Stimulated activated CD4-positive, alpha-beta T cell treated with anti-CD3 and anti-CD28 coated beads, Interleukin-12 subunit alpha, Interleukin-12 subunit beta, amount 100 ng/mL, for 4 hours (primary cell): Measurements from ENCODE around the gene TEAD3.

Experiments used
- DNase-seq: peaks from one replicate; pipeline ENCODE4 v3.0.0-alpha.2; 2020

TEAD3 gene

DNA sequence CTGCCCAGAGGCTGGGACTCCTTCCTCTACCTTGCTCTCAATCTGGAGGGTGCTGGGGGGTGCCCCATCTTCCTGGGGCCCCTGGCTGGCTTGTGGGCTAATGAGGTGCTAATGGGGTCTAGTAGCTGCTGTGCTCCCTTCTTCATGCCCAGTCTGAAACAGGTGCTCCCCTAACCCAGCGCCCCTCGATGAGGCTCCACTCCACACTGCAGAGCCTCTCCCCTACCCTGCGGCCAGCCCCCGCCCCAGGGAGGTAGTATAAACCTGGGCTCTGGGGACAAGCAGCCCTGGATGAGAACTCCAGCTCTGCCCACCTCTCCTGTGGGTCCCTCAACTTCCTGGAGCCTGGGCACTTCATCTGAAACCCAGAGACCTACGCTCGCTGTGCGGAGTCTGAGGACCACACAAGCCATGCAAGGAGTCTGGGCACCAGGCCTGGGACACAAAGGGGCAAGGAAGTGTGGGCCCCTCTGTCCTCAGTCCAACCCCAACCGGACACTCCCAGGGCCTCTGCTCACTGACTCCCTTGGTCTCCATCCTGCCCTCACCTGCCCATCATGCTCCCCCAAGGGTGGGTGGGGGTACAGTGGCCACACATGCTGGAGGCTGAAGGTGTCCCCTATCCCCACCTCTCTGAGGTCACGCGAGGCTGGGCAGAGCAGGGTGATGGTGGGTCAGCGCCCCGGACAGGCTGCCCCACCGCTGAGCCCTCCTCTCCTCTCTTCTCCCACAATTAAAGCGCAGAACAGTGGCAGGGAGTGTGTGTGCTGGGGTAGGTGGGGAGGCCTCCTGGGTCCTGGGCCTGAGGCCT is 22.5 kb downstream of the TEAD3 start:
- DNase-seq: peak; percentile 26

DNA sequence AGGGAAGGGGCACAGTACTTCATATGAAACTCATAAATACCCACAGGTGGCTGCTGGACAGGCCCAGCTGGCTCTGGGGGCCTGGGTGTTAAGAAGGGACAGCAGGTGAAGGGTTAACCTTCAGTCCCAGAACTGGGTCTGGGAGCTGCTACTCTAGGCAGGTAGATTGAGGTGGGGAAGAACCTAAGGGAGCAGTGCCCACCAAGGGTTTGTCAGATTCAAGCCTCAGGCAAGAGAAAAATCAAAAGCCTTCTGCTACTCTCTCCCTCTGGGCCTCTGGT is 23.1 kb downstream of the TEAD3 start:
- DNase-seq: peak; percentile 17

DNA sequence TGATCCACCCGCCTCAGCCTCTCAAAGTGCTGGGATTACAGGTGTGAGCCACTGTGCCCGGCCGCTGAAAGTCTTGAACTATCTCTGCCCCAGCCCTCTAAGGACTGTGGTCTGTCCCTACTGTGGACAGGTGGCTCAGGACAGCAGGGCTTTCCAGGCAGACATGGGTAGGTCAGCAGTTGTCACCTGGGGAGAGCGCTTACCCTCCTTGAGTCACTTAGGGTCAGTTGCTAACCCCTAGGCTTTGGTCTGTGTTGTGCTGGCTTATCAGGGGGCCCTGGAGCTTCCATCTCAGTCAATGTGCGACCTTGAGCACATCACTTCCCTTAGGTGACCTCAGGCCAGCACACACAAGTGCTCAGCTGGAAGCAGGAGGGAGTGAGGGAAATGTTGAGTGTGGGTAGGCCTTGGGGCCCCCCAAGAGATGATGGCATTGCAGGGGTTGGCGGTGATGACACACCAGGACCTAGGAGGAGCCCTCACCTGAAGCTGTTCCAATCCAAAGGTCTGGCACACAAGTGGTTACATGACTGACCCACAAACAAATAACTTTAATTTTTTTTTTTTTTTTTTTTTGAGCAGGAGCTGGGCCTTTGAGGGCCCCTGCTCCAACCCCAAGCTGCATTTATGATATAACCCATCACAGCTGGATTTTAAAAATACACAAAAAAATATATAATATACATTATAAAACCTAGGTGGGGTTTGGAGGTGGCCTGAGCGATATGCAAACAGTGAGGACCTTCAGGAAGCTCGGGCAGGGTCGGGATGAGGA is 23.6 kb downstream of the TEAD3 start:
- DNase-seq: peak; percentile 33

DNA sequence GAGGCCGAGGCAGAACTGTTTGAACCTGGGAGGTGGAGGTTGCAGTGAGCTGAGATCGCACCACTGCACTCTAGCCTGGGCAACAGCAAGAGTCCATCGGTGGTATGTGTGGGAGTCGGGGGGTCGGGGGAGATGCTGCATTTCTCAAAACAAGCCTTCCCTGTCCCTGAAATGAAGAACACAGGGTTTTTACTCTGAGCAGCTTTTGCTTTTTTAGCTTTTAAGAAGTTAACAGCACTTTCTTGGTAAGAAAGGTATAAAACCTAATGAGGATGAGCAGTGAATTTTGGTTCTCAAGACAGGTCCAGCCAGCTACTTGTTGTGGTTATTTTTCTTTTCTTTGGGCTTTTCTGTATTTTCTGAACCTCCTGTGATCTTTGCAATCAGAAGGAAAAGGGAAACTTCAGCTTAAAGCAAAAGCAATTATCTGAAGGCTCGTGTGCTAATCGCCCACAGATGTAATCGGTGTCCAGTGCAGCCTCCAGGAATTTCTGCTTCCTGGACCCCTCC is 25.0 kb downstream of the TEAD3 start:
- no peak for DNase-seq

DNA sequence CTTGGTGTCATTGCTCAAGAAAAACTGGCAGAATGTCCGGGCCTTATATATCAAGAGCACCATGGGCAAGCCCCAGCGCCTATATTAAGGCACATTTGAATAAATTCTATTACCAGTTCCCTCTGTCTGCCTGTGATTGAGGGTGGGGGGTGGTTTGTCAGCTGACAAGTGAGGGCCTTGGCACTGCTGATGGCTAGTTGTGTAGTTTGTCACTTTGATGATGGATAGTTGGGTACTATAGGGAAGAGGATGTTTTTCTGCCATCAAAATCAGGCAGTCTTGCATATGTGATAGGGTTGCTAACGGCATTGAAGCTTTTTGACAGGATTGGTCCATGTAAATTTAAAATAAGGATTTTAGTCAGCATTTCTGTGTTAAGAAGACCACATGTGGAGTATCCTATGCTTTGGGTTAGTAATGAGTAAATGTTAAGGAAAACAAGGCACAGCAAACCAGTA is 26.2 kb downstream of the TEAD3 start:
- no peak for DNase-seq

DNA sequence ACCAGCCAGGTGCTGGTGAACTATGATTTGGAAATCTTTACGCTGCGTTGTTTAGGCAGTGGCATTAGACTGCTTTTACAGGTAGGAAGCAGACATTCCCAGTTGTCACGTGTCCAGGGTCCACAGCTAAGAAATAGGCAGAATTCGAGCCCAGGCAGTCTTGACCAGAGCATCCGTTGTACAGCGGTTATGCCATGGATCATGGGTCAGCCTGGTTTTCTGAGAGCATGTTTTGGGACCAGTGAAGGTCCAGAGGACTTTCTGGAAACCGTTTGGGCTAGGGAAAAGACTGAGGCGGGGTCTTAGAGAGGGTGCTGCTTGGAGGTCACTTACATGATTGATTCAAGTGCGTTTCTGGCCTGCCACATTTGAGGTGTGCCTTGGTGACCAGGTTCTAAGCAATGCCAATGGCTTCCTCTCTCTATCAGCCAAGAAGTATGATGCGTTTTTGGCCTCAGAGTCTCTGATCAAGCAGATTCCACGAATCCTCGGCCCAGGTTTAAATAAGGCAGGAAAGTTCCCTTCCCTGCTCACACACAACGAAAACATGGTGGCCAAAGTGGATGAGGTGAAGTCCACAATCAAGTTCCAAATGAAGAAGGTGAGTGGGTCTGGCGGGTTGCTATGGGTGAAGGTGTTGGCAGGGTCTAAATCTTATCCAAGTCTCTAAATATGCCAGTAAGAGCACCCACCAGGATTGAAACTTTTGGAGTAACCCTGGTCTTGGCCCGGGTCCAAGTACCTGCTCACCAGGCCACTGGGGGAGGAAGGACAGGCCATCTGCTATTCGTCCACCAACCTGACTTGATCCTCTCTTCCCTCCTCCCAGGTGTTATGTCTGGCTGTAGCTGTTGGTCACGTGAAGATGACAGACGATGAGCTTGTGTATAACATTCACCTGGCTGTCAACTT is 26.9 kb downstream of the TEAD3 start:
- peak; percentile 22 for DNase-seq

DNA sequence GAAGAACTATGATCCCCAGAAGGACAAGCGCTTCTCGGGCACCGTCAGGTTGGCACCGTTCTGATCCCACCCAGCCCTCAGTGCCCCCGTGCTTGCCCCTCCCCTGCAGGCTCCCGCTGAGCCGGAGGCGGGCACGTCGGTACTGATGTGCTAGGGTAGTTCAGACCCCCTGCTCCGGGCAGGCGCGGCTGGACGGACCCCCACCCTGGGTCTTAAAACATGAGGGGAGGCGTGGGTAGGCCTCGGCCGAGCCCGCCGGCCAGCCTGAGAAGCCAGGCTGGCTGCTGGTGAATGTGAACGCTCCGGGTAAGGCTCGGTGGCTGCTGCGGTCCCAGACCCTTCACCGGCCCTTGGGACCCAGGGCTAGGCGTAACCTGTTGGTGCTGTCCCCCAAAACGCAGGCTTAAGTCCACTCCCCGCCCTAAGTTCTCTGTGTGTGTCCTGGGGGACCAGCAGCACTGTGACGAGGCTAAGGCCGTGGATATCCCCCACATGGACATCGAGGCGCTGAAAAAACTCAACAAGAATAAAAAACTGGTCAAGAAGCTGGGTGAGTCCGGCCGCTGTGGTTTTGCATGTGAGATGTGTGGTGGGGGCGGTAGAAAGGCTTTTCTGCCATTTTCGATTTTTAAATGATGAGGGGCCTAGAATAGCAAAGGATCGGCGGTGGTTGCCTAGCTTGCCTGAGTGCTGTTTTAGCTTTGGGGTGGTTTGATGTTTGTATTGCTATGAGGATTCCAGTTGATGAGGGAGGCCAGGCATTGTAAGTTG is 27.7 kb downstream of the TEAD3 start:
- DNase-seq: peak; percentile 48

DNA sequence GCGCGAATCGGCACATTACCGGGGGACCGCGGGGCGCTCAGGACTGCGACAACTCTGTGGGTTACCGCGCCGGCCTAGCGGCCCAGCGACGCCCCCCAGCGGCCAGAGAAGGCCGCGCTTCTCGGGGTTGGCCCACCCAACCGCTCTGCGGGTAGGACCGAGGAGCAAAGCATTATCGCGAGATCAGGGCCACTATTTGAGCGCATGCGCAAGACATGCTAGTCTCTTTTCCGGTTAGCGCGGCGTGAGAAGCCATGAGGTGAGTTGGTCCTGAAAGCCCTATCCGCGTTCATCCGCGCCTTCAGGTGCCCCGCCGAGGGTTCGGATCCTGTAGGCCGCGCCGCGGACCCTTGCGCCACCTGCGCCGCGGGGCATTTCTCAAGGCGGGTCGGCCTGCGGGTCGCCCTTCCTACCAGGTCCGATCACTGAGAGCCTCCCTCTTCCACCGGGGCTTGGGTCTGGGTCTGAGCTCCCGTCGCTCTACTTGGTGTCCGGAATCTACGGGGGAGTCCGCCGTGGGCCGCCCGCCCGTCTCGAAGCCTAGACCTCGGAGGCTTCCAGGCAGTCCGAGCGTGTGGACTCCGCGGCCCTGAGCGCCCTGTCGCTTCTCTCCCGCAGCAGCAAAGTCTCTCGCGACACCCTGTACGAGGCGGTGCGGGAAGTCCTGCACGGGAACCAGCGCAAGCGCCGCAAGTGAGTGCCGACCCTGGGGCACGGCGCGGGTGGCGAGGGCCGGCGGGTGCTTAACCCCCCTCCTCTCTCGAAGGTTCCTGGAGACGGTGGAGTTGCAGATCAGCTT is 28.5 kb downstream of the TEAD3 start, which contains the start of gene RPL10A:
TSS of gene RPL10A (plus strand) at position 221 of the 799 bp plus-strand sequence. CDS start at position 255, 34 bp downstream.
- peak; percentile 93 for DNase-seq

DNA sequence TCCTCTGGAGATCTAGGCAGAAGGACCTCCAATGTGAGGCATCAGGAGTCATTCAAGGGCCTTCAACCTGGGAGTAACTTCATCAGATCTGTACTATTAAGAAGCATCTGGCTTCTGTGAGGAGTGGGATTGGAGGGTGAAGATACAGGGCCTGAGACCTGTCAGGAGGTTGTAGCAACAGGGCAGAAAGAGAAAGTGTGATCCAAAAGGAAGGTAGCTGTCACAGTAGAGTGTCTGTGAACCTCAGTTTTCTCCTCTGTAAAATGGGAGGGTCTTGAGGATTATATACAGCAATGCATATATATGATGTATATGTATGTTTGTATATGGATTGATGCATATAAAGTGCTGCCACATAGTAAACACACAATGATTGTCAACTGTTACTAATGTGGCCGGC is 31.2 kb downstream of the TEAD3 start:
- DNase-seq: no peak

DNA sequence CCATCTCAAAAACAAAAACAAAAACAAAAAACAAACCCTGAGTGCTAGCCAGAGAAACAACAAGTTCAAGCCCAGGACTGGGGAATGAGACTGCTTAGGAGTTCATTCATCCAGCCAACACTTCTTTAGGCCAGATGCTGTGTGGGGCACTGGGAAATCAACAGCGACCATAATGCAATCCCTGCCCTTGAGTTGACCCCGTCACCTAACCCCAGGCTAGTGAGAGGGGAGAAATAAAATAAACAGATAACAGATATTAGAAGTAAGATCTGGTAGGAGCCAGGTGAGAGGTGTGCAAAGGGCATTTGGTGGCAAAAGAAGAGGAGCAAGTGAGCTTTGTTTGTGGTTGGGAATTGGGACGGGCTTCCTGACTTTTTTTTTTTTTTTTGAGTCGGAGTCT is 33.6 kb downstream of the TEAD3 start:
- DNase-seq: no peak

DNA sequence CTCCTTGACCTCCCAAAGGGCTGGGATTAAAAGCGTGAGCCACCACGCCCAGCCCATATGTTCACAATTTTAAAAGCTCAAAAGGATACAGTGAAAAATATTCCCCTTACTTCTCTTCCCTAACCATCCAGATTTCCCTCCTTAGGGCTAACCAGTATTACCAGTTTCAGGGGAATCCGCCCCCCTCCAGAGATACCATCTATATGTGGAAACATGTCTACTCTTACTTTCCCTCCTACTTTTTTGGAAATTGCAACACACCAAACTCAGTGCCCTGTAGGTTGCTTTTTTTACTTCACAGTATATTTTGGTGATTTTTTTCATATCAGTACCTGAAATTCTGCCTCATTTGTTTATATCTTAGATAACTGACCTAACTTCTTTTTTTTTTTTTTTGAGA is 35.6 kb downstream of the TEAD3 start:
- DNase-seq: no peak

DNA sequence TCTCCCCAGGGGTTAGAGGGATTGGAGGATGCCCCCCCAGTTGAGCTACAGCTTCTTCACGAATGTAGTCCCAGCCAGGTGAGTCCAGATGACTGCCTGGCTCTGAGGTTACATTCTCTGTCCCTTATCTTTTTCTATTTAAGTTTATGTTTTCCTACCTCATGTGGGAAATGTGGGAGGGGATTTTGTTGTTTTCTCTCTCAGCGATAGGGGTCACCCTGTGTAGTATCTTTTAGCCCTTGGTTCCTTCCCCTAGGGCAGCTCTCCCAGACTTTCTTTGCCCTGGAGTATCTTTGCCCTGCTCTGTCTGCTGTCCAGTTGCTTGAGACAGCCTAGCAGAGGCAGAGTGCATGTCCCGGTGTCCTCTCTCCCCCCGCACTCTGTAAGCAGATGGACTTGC is 39.0 kb downstream of the TEAD3 start:
- no peak for DNase-seq

DNA sequence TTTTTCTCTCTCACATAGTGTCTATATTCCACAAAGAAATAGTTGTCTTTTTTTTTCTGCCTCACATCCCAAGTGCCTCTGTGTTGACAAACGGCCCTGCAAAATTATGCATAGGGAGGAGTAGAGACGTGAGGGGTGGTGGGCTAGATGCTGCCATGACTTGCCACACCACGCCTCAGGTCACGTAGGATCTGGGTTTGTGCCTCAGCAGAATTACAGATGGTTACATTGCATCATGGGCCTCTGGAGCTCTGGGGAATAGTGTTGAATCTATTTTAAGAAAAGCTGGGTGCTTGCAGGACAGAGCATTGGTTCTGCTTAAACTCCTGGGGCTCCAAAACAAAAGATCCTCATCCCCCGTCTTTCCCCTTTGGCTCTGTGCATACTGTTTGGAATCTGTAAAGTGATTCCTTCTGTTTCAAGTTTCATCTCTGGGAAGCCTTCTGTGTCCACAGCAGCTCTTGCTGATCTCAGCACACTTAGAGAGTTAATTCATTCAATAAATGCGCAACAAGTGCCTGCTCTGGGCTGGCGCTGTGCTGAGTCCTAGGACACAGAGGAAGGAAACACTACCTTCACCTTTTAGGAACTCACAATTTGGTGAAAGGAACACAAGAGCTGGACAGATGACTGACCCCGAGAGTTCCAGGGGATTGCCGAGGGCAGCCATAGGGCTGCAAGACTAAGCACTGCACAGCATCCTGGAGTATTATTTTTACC is 42.3 kb downstream of the TEAD3 start:
- no peak for DNase-seq

DNA sequence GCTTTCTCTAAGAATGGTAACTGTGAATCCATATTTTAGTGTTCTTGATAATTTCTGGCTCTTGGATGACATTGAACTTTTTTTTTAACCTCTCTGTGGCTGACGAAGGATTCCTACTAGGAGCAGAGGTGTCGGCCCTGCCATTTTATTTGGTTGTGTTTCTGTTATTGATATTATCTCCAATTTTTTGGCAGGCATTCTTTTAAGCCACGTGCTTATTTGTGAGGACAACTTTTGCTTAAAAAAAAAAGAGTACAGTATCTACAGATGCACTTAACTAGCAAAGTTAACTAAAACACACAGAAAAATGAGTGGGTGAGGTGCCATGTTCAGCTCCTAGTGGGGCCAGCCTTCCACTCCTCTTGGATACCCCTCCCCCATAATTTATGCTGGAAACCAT is 43.6 kb downstream of the TEAD3 start:
- no peak for DNase-seq

DNA sequence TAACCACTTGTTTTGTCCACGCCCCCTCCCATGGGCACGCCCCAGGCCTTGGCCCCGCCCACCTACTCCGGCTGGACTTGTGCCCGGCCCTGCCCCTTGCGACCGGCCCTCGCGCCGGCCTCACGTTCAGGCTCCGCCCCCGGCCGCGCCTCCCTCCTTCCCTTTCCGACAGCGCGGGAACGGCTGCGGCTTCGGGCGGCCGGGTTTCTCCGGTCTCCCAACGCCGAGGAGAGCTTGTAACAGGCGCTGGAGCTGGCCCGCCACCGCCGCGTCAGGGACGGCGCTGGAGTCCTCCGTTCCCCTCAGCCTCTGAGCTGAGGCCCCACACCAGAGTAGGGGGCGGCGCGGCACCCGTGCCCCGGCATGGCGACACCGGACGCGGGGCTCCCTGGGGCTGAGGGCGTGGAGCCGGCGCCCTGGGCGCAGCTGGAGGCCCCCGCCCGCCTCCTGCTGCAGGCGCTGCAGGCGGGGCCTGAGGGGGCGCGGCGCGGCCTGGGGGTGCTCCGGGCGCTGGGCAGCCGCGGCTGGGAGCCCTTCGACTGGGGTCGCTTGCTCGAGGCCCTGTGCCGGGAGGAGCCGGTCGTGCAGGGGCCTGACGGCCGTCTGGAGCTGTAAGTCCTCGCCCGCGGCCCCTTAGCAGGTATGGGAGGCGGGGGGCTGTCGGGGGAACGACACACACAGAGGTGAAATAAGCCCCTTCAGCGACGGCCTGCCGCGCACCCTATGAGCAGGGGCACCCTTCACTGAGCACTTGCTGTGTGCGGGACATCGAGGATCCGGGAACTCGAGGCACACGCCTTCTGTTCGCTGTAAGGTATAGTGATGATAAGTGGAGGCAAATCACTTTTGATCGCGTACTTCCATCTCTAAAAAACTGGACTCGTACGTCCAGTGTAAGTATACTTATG is 44.4 kb downstream of the TEAD3 start, which contains the start of gene FANCE:
TSS of gene FANCE (plus strand) at position 156 of the 908 bp plus-strand sequence. CDS start at position 364, 208 bp downstream.
- DNase-seq: peak; percentile 93

DNA sequence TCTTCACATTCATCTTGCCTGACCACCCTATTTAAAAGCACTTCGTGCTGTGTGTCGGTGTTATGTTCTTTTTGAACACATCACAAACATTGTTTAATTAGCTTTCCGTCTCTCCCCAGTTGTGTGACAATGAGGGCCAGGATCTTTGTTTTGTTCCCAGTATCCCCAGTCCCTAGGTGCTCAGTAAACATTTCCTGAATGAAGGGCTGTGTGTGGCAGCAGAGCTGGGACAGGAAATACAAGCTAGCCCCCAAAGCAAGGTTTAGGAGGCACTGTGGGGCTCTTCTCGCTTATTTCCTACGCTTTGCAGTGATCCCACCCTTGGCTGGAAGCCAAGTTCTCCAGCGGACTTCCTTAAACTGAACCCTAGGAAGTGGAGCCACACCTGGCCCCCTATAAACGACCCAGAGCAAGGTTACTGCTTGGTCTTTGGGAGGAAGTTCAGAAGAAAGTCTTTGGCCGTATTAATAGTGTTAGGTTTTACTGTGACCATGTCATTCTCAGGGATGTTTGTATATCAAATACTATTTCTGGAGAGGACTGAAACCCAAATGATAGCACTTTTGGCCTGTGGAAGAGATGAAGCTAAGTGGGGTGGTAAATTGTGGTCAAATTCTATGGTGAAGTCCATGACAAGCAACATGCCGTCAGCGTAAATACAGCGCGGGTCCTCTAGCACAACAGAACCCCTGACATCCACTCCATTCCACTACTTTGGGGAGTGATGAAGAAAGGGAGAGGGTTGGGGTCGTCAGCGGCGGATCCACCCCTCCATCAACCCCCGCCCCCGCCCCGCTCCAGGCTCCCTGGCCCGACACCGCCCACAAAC is 45.3 kb downstream of the TEAD3 start:
- no peak for DNase-seq

DNA sequence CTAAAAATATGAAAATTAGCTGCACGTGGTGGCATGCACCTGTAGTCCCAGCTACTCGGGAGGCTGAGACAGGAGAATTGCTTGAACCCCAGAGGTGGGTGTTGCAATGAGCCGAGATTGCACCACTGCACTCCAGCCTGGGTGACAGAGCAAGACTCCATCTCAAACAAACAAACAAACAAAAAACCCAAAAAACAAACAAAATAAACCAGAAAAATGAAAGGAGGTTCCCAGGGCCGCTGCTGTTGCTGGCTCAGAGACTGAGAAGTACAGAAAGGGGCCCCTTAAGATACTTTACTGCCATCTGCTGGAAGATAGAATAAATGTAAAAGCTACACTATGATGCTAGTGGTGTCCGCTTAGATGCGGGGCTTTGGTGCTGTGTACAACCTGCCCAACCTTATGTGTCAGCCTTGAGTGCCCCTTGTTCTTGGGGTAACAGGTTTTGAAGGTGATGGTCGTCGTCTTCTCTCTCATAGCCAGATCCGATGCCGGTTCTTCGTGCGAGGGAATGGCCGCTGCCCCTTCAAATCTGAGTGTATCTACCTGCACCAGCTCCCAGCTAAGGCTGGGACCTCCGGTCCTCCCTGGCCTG is 47.5 kb downstream of the TEAD3 start:
- DNase-seq: peak; percentile 9

DNA sequence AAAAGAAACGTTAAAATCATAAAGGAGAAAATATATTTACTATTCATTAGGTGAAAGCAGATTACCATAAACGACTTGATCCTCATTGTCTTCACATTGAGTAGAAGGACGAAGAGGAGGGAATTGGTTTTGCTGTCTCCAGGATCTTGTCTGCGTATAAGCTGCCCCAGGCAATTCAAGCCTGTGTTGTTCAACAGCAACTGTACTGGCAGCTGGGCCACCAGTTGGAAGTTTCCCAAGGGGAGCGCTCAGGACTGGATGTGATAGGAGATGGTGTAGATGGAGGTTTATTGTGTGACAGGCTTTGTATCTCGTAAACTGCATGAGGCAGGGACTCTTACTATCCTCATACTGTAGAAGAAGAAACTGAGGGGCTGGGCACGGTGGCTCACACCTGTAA is 48.7 kb downstream of the TEAD3 start:
- DNase-seq: no peak
